HEK293 (cell line): Measurements from ENCODE around the gene COX7B2.

Source experiments
- FEZF1 ChIP-seq: fragments of 450-650 bp; formaldehyde crosslinking; IDR thresholded peaks from 2 replicates; pipeline ENCODE4 v1.5.1; 2016; ENCODE audit warnings: missing biosample characterization, missing genetic modification characterization
- ZNF146 ChIP-seq: fragments of 450-650 bp; formaldehyde crosslinking; IDR thresholded peaks from 2 replicates; pipeline ENCODE4 v1.5.1; 2016; ENCODE audit warnings: missing biosample characterization, missing genetic modification characterization
- ZNF2 ChIP-seq: fragments of 450-650 bp; formaldehyde crosslinking; IDR thresholded peaks from 2 replicates; pipeline ENCODE4 v1.5.1; 2016; ENCODE audit warnings: missing biosample characterization, missing genetic modification characterization
- ZNF404 ChIP-seq: fragments of 450-650 bp; formaldehyde crosslinking; IDR thresholded peaks from 2 replicates; pipeline ENCODE4 v1.5.1; 2017; ENCODE audit warnings: missing biosample characterization, missing genetic modification characterization
- ZNF677 ChIP-seq: fragments of 450-650 bp; IDR thresholded peaks from 2 replicates; pipeline ENCODE4 v1.5.0; 2018; ENCODE audit warnings: missing biosample characterization, mild to moderate bottlenecking, missing genetic modification characterization, moderate library complexity
- TF ChIP-seq, protein P1 (sequence below): fragments of 450-650 bp; formaldehyde crosslinking; IDR thresholded peaks from 2 replicates; pipeline ENCODE4 v1.5.1; 2016; ENCODE audit warnings: missing biosample characterization, missing genetic modification characterization
- TF ChIP-seq, protein P2 (sequence below): fragments of 450-650 bp; formaldehyde crosslinking; IDR thresholded peaks from 2 replicates; pipeline ENCODE4 v1.5.1; 2017; ENCODE audit warnings: missing biosample characterization, missing genetic modification characterization
- TF ChIP-seq, protein P3 (sequence below): fragments of 450-650 bp; formaldehyde crosslinking; IDR thresholded peaks from 2 replicates; pipeline ENCODE4 v1.5.1; 2016; ENCODE audit warnings: missing biosample characterization, missing genetic modification characterization, borderline replicate concordance
- TF ChIP-seq, protein P4 (sequence below): fragments of 450-650 bp; formaldehyde crosslinking; IDR thresholded peaks from 2 replicates; pipeline ENCODE4 v1.5.1; 2016; ENCODE audit warnings: missing biosample characterization, missing genetic modification characterization
- TF ChIP-seq, protein P5 (sequence below): sonication (generic); formaldehyde crosslinking; IDR thresholded peaks from 2 replicates; pipeline ENCODE4 v1.8.1; 2022; ENCODE audit warnings: mild to moderate bottlenecking, moderate library complexity, missing genetic modification reagents

DNA sequence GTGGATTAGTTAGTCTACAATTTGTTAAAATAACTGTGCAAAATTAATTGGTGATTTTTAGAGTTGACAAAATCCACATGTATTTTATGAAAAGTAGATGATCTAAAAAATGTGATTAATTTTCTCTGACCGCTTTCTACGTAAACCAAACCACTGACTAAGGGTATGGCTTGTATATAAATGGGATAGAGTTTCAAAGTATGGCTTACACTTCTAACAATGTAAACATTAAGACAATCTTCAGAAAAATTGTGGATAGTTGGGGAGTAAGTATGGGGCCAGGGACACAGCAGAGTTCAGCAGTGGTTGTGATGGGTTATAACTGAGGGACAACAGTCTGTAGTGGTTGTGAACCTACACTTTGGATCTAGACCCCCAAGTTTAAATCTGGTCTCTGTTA lies 44.5 kb upstream of the COX7B2 start:
- TF ChIP-seq, protein P1, sequence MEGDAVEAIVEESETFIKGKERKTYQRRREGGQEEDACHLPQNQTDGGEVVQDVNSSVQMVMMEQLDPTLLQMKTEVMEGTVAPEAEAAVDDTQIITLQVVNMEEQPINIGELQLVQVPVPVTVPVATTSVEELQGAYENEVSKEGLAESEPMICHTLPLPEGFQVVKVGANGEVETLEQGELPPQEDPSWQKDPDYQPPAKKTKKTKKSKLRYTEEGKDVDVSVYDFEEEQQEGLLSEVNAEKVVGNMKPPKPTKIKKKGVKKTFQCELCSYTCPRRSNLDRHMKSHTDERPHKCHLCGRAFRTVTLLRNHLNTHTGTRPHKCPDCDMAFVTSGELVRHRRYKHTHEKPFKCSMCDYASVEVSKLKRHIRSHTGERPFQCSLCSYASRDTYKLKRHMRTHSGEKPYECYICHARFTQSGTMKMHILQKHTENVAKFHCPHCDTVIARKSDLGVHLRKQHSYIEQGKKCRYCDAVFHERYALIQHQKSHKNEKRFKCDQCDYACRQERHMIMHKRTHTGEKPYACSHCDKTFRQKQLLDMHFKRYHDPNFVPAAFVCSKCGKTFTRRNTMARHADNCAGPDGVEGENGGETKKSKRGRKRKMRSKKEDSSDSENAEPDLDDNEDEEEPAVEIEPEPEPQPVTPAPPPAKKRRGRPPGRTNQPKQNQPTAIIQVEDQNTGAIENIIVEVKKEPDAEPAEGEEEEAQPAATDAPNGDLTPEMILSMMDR (tag by site-specific recombination): no peak
- TF ChIP-seq, protein P2, sequence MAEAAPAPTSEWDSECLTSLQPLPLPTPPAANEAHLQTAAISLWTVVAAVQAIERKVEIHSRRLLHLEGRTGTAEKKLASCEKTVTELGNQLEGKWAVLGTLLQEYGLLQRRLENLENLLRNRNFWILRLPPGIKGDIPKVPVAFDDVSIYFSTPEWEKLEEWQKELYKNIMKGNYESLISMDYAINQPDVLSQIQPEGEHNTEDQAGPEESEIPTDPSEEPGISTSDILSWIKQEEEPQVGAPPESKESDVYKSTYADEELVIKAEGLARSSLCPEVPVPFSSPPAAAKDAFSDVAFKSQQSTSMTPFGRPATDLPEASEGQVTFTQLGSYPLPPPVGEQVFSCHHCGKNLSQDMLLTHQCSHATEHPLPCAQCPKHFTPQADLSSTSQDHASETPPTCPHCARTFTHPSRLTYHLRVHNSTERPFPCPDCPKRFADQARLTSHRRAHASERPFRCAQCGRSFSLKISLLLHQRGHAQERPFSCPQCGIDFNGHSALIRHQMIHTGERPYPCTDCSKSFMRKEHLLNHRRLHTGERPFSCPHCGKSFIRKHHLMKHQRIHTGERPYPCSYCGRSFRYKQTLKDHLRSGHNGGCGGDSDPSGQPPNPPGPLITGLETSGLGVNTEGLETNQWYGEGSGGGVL: no peak
- TF ChIP-seq, protein P3, sequence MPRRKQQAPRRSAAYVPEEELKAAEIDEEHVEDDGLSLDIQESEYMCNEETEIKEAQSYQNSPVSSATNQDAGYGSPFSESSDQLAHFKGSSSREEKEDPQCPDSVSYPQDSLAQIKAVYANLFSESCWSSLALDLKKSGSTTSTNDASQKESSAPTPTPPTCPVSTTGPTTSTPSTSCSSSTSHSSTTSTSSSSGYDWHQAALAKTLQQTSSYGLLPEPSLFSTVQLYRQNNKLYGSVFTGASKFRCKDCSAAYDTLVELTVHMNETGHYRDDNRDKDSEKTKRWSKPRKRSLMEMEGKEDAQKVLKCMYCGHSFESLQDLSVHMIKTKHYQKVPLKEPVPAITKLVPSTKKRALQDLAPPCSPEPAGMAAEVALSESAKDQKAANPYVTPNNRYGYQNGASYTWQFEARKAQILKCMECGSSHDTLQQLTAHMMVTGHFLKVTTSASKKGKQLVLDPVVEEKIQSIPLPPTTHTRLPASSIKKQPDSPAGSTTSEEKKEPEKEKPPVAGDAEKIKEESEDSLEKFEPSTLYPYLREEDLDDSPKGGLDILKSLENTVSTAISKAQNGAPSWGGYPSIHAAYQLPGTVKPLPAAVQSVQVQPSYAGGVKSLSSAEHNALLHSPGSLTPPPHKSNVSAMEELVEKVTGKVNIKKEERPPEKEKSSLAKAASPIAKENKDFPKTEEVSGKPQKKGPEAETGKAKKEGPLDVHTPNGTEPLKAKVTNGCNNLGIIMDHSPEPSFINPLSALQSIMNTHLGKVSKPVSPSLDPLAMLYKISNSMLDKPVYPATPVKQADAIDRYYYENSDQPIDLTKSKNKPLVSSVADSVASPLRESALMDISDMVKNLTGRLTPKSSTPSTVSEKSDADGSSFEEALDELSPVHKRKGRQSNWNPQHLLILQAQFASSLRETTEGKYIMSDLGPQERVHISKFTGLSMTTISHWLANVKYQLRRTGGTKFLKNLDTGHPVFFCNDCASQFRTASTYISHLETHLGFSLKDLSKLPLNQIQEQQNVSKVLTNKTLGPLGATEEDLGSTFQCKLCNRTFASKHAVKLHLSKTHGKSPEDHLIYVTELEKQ (tag by site-specific recombination): no peak
- TF ChIP-seq, protein P4, sequence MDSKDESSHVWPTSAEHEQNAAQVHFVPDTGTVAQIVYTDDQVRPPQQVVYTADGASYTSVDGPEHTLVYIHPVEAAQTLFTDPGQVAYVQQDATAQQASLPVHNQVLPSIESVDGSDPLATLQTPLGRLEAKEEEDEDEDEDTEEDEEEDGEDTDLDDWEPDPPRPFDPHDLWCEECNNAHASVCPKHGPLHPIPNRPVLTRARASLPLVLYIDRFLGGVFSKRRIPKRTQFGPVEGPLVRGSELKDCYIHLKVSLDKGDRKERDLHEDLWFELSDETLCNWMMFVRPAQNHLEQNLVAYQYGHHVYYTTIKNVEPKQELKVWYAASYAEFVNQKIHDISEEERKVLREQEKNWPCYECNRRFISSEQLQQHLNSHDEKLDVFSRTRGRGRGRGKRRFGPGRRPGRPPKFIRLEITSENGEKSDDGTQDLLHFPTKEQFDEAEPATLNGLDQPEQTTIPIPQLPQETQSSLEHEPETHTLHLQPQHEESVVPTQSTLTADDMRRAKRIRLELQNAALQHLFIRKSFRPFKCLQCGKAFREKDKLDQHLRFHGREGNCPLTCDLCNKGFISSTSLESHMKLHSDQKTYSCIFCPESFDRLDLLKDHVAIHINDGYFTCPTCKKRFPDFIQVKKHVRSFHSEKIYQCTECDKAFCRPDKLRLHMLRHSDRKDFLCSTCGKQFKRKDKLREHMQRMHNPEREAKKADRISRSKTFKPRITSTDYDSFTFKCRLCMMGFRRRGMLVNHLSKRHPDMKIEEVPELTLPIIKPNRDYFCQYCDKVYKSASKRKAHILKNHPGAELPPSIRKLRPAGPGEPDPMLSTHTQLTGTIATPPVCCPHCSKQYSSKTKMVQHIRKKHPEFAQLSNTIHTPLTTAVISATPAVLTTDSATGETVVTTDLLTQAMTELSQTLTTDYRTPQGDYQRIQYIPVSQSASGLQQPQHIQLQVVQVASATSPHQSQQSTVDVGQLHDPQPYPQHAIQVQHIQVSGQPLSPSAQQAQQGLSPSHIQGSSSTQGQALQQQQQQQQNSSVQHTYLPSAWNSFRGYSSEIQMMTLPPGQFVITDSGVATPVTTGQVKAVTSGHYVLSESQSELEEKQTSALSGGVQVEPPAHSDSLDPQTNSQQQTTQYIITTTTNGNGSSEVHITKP (tag by site-specific recombination): no peak
- TF ChIP-seq ZNF2 (tag by site-specific recombination) (no peak), ZNF677 (no peak), ZNF404 (tag by site-specific recombination) (no peak), ZNF146 (tag by site-specific recombination) (no peak), FEZF1 (tag by site-specific recombination) (no peak)
- TF ChIP-seq, protein P5, sequence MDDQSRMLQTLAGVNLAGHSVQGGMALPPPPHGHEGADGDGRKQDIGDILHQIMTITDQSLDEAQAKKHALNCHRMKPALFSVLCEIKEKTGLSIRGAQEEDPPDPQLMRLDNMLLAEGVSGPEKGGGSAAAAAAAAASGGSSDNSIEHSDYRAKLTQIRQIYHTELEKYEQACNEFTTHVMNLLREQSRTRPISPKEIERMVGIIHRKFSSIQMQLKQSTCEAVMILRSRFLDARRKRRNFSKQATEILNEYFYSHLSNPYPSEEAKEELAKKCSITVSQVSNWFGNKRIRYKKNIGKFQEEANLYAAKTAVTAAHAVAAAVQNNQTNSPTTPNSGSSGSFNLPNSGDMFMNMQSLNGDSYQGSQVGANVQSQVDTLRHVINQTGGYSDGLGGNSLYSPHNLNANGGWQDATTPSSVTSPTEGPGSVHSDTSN (CRISPR knock-in tag): no peak
